C4-2B (cell line): ENCODE results near the gene RANGAP1.

Experiments
- H3K27ac ChIP-seq: fragments of 450-650 bp; 2 replicates; pipeline ENCODE4 v1.5.1; 2017
- CTCF ChIP-seq: fragments of 450-650 bp; conservative IDR thresholded peaks from 2 replicates; pipeline ENCODE4 v1.5.1; 2017; ENCODE audit warnings: mild to moderate bottlenecking
- ZFX ChIP-seq: fragments of 450-650 bp; IDR thresholded peaks from 2 replicates; pipeline ENCODE4 v1.6.1; 2017

RANGAP1 gene

GRCh38 chr22:41284465-41284864, 1.5 kb downstream of the RANGAP1 start:
- H3K27ac ChIP-seq = peak overlapping the region; percentile 94
- TF ChIP-seq ZFX (no peak), CTCF (no peak)

DNA sequence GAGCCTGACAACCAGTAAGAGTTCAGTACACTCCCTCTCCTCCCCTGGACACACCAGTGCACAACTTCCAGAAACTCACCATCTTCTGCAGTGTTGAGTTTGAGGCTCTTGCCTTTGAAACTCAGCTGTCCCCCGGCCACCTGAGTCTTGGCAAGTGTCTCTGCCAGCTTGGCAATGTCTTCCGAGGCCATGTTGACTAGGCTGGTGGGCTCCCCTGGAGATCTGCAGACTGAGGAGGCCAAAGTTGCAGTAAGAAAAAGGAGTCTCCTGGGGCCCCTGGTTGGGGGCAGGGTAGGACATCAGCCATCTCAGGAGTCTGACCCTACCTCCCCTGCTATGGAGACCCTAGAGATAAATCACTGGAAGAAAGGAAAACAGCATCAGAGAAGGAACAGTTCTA, 5.1 kb downstream of the RANGAP1 start:
- TF ChIP-seq CTCF (no peak), ZFX (no peak)
- H3K27ac ChIP-seq = no peak overlapping the region

DNA sequence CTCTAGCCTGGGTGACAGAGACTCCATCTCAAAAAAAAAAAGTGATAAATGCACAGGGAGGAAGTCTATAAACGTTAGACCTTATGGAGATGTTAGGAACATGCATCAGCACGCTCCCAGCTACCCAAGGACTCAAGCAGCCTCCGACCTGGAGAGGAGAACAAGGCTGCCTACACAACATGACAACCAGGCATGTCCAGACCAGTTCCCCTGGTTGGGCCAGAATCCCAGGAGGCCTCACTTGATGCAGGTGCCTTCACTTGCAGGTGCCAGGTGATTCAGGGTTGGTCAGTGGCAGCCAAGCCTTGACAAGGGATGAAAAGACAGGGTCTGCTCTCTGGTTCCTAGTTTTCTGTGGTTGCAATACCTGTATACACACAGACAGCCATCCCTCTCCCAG, 5.9 kb downstream of the RANGAP1 start:
- no peak overlapping the region for H3K27ac ChIP-seq
- TF ChIP-seq CTCF (no peak), ZFX (no peak)

DNA sequence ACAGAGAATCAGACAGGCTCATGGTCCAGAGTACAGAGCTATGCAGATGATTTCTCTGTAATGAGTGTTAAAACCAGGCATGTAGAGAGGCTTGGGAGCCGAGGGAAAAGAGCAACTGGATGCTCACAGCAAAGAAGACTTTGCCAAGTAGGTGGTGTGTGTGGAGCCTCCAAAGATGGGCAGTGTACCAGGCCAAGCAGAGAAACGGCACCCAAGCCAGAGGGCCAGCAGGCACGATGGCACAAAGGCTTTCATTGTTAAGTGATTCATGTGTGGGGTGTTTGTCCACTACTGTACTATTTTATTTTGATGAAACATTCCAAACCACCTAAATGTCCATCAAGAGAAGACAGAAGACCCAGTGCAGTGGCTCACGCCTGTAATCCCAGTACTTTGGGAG, 11.1 kb downstream of the RANGAP1 start:
- H3K27ac ChIP-seq = no peak overlapping the region
- TF ChIP-seq ZFX = no peak

DNA sequence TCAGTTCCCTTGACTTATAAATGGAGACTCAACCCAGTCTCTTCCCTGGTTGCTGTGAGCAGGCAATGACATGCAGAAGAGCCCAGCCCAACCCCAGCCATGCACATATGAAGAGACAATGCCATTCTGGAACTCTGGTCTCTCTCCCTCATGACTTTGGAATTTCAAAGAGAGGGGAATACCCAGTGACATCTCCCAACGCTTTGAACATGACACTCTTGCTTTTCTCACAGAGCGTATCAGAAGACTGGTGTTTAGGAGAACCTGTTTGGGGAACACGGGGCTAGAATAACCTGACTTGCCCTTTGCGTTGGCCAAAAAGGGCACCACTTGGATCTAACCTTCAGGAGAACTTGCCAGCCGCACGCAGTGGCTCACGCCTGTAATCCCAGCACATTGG, 12.9 kb downstream of the RANGAP1 start:
- TF ChIP-seq ZFX = no peak
- TF ChIP-seq CTCF = no peak
- H3K27ac ChIP-seq = no peak overlapping the region

DNA sequence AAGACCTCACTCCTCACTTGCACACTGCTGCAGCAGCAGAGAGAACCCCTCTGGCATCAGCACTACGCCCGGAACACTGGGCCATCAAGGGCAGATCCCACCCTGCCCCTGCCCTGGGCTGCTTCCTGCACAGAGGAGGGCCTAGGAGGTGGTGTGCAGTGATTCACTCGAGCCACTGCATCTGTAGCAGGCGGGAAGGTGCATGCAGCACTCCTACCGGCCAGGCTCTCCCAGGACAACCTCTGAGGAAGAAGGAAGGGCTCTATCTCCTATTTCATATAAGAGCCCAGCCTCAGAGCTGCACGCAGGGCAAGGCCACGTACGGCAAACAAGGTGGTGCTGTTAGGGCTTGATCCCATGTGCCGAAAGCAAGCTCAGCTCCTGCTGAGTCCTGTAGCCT, 14.2 kb downstream of the RANGAP1 start:
- TF ChIP-seq ZFX (no peak), CTCF (no peak)
- no peak overlapping the region for H3K27ac ChIP-seq

- H3K27ac ChIP-seq = no peak overlapping the region
- TF ChIP-seq CTCF = no peak
- TF ChIP-seq ZFX = no peak
Observed at GRCh38 chr22:41267958-41268357, 18.0 kb downstream of the RANGAP1 start.

DNA sequence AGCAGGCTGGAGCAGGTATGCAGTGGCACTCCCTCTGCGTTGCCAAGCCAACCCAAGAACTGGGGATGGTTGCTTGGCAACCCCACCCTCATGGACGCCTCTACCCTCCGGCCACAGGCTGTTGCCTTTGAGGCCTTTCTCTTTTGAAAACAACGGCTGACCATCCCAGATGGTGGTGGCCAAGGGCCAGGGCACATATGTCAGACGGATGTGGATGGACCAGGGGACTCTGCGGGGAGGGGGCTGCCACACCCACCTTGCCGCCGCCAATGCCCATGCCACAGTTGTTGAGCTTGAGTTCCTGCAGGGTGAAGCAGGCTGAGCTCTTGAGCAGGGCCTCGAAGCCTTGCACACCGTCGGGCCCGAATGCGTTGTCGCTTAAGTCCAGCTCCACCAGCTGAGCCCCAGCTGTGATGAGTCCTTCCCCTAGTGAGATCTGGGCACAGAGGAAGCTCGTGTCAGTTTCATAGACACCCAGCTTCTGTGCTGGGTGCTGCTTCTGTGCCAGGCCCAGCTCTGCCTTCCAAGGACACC, 21.5 kb downstream of the RANGAP1 start:
- no peak for TF ChIP-seq CTCF
- TF ChIP-seq ZFX = no peak
- H3K27ac ChIP-seq = no peak overlapping the region; the same call in 1 of the 2 replicates
